Measurements from ENCODE around the gene C13orf46. TPM values are rescaled to one million over a fixed set of nuclear protein-coding genes. Genes with fewer than 3 reads are reported as not detected.

C13orf46 gene
- total RNA-seq, 4 donors from 2014 or later = not detected

GRCh38 chr13:113967206-113967720 is 6.6 kb downstream of the C13orf46 start:
- Histone ChIP-seq H3K36me3 (no peaks in the 10 kb centered on the region), H3K4me1 (peaks cover 8 to 24% (median 12%) of the 10 kb centered on the region in 3 donors), H3K9me3 (no peaks in the 10 kb centered on the region), H3K27me3 (no peaks in the 10 kb centered on the region), H3K4me3 (no peak overlapping the region), H3K27ac (no peak overlapping the region)
- TF ChIP-seq CTCF (IDR thresholded peaks at IDR 0.05) = no peak
- no peak for DNase-seq
- intact Hi-C loops (cut with DNase I) = no loop called here
- WGBS, 2 donors = 77% methylated on average over 2 of the region's 9 CpGs; no CpG with 5 or more reads in 1 of the 2 donors

GRCh38 chr13:113965968-113966884 is 7.7 kb downstream of the C13orf46 start:
- 95 to 96% methylated on average over 5 of the region's 5 CpGs for WGBS, 2 donors
- no peak overlapping the region for H3K27ac ChIP-seq
- peaks cover 2 to 17% (median 7%) of the 10 kb centered on the region in 3 donors for H3K4me1 ChIP-seq
- H3K9me3 ChIP-seq = no peaks in the 10 kb centered on the region
- intact Hi-C loops (cut with DNase I) = no loop called here
- no peak for DNase-seq
- no peak overlapping the region for H3K4me3 ChIP-seq
- no peaks in the 10 kb centered on the region for H3K36me3 ChIP-seq
- TF ChIP-seq POLR2A (IDR thresholded peaks at IDR 0.05) (no peak), CTCF (IDR thresholded peaks at IDR 0.05) (no peak)
- H3K27me3 ChIP-seq = no peaks in the 10 kb centered on the region

- Histone ChIP-seq H3K4me3 (no peak overlapping the region), H3K9me3 (no peaks in the 10 kb centered on the region), H3K4me1 (peaks cover 0 to 10% (median 1%) of the 10 kb centered on the region in 3 donors), H3K36me3 (no peaks in the 10 kb centered on the region), H3K27ac (no peak overlapping the region), H3K27me3 (no peaks in the 10 kb centered on the region)
- TF ChIP-seq CTCF (IDR thresholded peaks at IDR 0.05) = no peak
- no peak for TF ChIP-seq POLR2A (IDR thresholded peaks at IDR 0.05)
- whole genome bisulfite sequencing, 2 donors = 95 to 100% methylated on average over 2 of the region's 2 CpGs
- DNase-seq = no peak
- intact Hi-C loops (cut with DNase I) = no loop called here
These were observed 8.4 kb downstream of the C13orf46 start for GRCh38 chr13:113965383-113965874.

- Histone ChIP-seq H3K27me3 (no peaks in the 10 kb centered on the region), H3K4me3 (no peak overlapping the region), H3K36me3 (no peaks in the 10 kb centered on the region), H3K4me1 (no peaks in the 10 kb centered on the region), H3K27ac (no peak overlapping the region), H3K9me3 (peaks cover 0 to 2% (median 0%) of the 10 kb centered on the region in 3 donors)
- intact Hi-C loops (cut with DNase I) = no loop called here
- WGBS, 2 donors = 76 to 92% methylated on average over 8 to 17 of the region's 21 CpGs
- TF ChIP-seq POLR2A (IDR thresholded peaks at IDR 0.05) (no peak), CTCF (IDR thresholded peaks at IDR 0.05) (no peak)
- no peak for DNase-seq
These were observed 9.5 kb downstream of the C13orf46 start for GRCh38 chr13:113964251-113964995.

Measured in esophagus squamous epithelium (tissue), 5 donors.